ENCODE results near the gene SLFNL1.

SLFNL1 gene

GRCh38 chr1:40985161-40985560, 36.4 kb downstream of the SLFNL1 start:
- no peak for DNase-seq

GRCh38 chr1:40984531-40984930, 37.0 kb downstream of the SLFNL1 start:
- no peak for DNase-seq

GRCh38 chr1:40984066-40984465, 37.5 kb downstream of the SLFNL1 start:
- DNase-seq: no peak

GRCh38 chr1:40983286-40983685, 38.2 kb downstream of the SLFNL1 start:
- DNase-seq: no peak

- no peak for DNase-seq
Observed at GRCh38 chr1:40982721-40983120, 38.8 kb downstream of the SLFNL1 start.

GRCh38 chr1:40981691-40982448, 39.7 kb downstream of the SLFNL1 start:
- DNase-seq: peak; percentile 53

- no peak for DNase-seq
Observed at GRCh38 chr1:40980453-40981121, 40.9 kb downstream of the SLFNL1 start.

GRCh38 chr1:40980068-40980452, 41.5 kb downstream of the SLFNL1 start:
- no peak for DNase-seq

- DNase-seq: peak; percentile 97
Observed at GRCh38 chr1:40979241-40980067, 42.1 kb downstream of the SLFNL1 start, which contains the start of gene CTPS1. TSS of gene CTPS1 (plus strand) at chr1:40979696. CDS start at chr1:40983291, 3,595 bp downstream.

GRCh38 chr1:40978886-40979240, 42.7 kb downstream of the SLFNL1 start:
- no peak for DNase-seq

- no peak for DNase-seq
Observed at GRCh38 chr1:40977716-40978115, 43.8 kb downstream of the SLFNL1 start.

- no peak for DNase-seq
Observed at GRCh38 chr1:40976952-40977690, 44.4 kb downstream of the SLFNL1 start.

- DNase-seq: no peak
Observed at GRCh38 chr1:40974945-40975344, 46.6 kb downstream of the SLFNL1 start.

- no peak for DNase-seq
Observed at GRCh38 chr1:40973912-40974311, 47.6 kb downstream of the SLFNL1 start.

- no peak for DNase-seq
Observed at GRCh38 chr1:40971966-40972365, 49.6 kb downstream of the SLFNL1 start.

GRCh38 chr1:40969445-40969844, 52.1 kb downstream of the SLFNL1 start:
- no peak for DNase-seq

GRCh38 chr1:40966417-40966816, 55.1 kb downstream of the SLFNL1 start:
- DNase-seq: no peak

Data from femur (tissue), 1 donor.